ENCODE measurements around the gene LACTB.

- TF ChIP-seq ELF4 (IDR thresholded peaks at IDR 0.05), result no peak
- TF ChIP-seq TARDBP (IDR thresholded peaks at IDR 0.05), result no peak
Observed at GRCh38 chr15:63076714-63077046, 45.0 kb upstream of the LACTB start.
